Upper lobe of right lung (tissue), 1 donor: Measurements from ENCODE around the gene SLC16A8. TPM values are rescaled to one million over a fixed set of nuclear protein-coding genes. Genes with fewer than 3 reads are reported as not detected.
"Not testable (repeated sequence)": the region's sequence is repeated elsewhere in the genome, so short reads cannot be mapped to it uniquely, and the experiment has no call there.

ENCODE experiments used
- ATAC-seq: fragments of 200-7000 bp; cut with Tn5 transposase; one replicate; pipeline ENCODE4 v1.9.1; 2020; ENCODE audit warnings: mild to moderate bottlenecking, moderate library complexity
- DNase-seq: peaks from one replicate; pipeline ENCODE4 v3.0.0-alpha.2; 2020
- H3K27ac ChIP-seq: fragments of 200-600 bp; one replicate; pipeline ENCODE4 v1.8.0; 2022
- H3K27me3 ChIP-seq: fragments of 200-600 bp; one replicate; pipeline ENCODE4 v1.8.0; 2022; ENCODE audit warnings: mild to moderate bottlenecking
- H3K36me3 ChIP-seq: fragments of 200-600 bp; one replicate; pipeline ENCODE4 v1.8.0; 2022
- H3K4me1 ChIP-seq: fragments of 200-600 bp; one replicate; pipeline ENCODE4 v1.8.0; 2022
- H3K4me3 ChIP-seq: fragments of 200-600 bp; one replicate; pipeline ENCODE4 v1.8.0; 2022; ENCODE audit warnings: mild to moderate bottlenecking
- H3K9me3 ChIP-seq: fragments of 200-600 bp; one replicate; pipeline ENCODE4 v1.8.0; 2022
- CTCF ChIP-seq: fragments of 200-600 bp; IDR thresholded peaks from one replicate; pipeline ENCODE4 v1.8.0; 2022; ENCODE audit warnings: antibody characterized with exemption
- intact Hi-C: fragments of 100-400 bp; cut with DNase I; formaldehyde crosslinking; loops from one replicate; pipeline ENCODE4 v1.11.0; 2022
- total RNA-seq: library from RNA; stranded (reverse); fragmentation: NEBNext Ultra II Directional; extraction: Animal tissue kit (Norgen Biotek cat#: 25700); gene quantifications from one replicate; pipeline ENCODE4 v1.2.1, GENCODE V29; 2021
- donor health status: DM: no; HTN: yes; CAD: no; lungs with severe emphysema.

The SLC16A8 gene
- total RNA-seq, 1 donor from 2014 or later = not detected

GRCh38 chr22:38125038-38125610 is 41.1 kb upstream of the SLC16A8 start:
- intact Hi-C loops = no loop called here
- Histone ChIP-seq H3K27me3 (no peaks in the 10 kb centered on the region), H3K4me1 (no peaks in the 10 kb centered on the region), H3K9me3 (no peaks in the 10 kb centered on the region), H3K36me3 (no peaks in the 10 kb centered on the region), H3K4me3 (no peak overlapping the region), H3K27ac (no peak overlapping the region)
- TF ChIP-seq CTCF = no peak
- DNase-seq (no peak), ATAC-seq (no peak)

- Histone ChIP-seq H3K9me3 (no peaks in the 10 kb centered on the region), H3K36me3 (no peaks in the 10 kb centered on the region), H3K27me3 (no peaks in the 10 kb centered on the region), H3K4me3 (no peak overlapping the region), H3K4me1 (no peaks in the 10 kb centered on the region), H3K27ac (no peak overlapping the region)
- ATAC-seq = no peak
- TF ChIP-seq CTCF = no peak
- intact Hi-C loops = no loop called here
- DNase-seq = no peak
Observed at GRCh38 chr22:38124236-38124974, 40.4 kb upstream of the SLC16A8 start.

GRCh38 chr22:38122616-38123015 is 38.6 kb upstream of the SLC16A8 start:
- Histone ChIP-seq H3K9me3 (no peaks in the 10 kb centered on the region), H3K27me3 (no peaks in the 10 kb centered on the region), H3K27ac (no peak overlapping the region), H3K36me3 (no peaks in the 10 kb centered on the region), H3K4me3 (no peak overlapping the region), H3K4me1 (no peaks in the 10 kb centered on the region)
- ATAC-seq (no peak), DNase-seq (no peak)
- no peak for TF ChIP-seq CTCF
- intact Hi-C loops = no loop called here

- no peak overlapping the region for H3K27ac ChIP-seq
- ATAC-seq (peak; percentile 33), DNase-seq (no peak)
- no peak for TF ChIP-seq CTCF
- intact Hi-C loops = no loop called here
- H3K36me3 ChIP-seq = no peaks in the 10 kb centered on the region
- H3K4me3 ChIP-seq = no peak overlapping the region
- H3K9me3 ChIP-seq = no peaks in the 10 kb centered on the region
- no peaks in the 10 kb centered on the region for H3K27me3 ChIP-seq
- H3K4me1 ChIP-seq = no peaks in the 10 kb centered on the region
Observed at GRCh38 chr22:38120359-38121110, 36.6 kb upstream of the SLC16A8 start.

GRCh38 chr22:38118747-38119146 is 34.8 kb upstream of the SLC16A8 start:
- H3K27me3 ChIP-seq, H3K9me3 ChIP-seq, H3K27ac ChIP-seq, H3K4me3 ChIP-seq, intact Hi-C loops, ATAC-seq, H3K36me3 ChIP-seq, DNase-seq, H3K4me1 ChIP-seq: not testable (repeated sequence)

GRCh38 chr22:38118182-38118581 is 34.2 kb upstream of the SLC16A8 start:
- Histone ChIP-seq H3K36me3 (no peaks in the 10 kb centered on the region), H3K9me3 (no peaks in the 10 kb centered on the region), H3K4me3 (no peak overlapping the region), H3K27ac (no peak overlapping the region), H3K4me1 (peaks cover 8% of the 10 kb centered on the region), H3K27me3 (no peaks in the 10 kb centered on the region)
- intact Hi-C loops = no loop called here
- DNase-seq (no peak), ATAC-seq (no peak)
- TF ChIP-seq CTCF = no peak

GRCh38 chr22:38117556-38117955 is 33.6 kb upstream of the SLC16A8 start:
- DNase-seq, H3K4me1 ChIP-seq, ATAC-seq, H3K4me3 ChIP-seq, H3K36me3 ChIP-seq, H3K27ac ChIP-seq, intact Hi-C loops, H3K9me3 ChIP-seq, H3K27me3 ChIP-seq: not testable (repeated sequence)
